ENCODE measurements around the gene XYLT1.

The XYLT1 gene

DNA sequence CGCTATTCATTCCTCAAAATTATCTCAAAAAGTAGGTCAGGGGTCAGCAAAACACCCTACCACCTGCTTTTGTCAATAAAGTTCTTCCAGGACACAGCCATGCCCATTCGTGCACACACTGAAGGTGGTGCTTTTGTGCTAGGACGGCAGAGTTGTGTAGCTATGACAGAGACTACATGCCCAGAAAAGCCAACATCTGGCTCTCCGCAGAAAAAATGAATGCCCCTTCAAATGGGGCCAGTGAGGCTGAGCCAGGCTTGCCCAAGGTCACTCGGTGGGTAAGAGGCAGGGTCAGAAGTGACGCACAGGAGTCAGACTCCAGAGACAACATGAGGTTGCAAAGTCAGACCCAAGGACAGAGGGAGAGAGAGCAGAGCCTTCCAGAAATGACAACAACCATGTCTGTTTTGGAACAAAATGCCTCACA, 200.1 kb downstream of the XYLT1 start:
- no peak for DNase-seq (ENCODE audit: low read depth in 1 of 2, low spot score in 1 of 2)
- TF ChIP-seq JUND (IDR thresholded peaks at IDR 0.05; ENCODE audit: low read depth), result no peak
- in situ Hi-C loops (cut with HindIII; ENCODE audit: low pct_unique_long_range_greater_than_20kb, low sequenced_read_pairs), result no loop called here

GRCh38 chr16:17270111-17270510, 200.6 kb downstream of the XYLT1 start:
- no peak for DNase-seq (ENCODE audit: low read depth in 1 of 2, low spot score in 1 of 2)
- in situ Hi-C loops (cut with HindIII; ENCODE audit: low pct_unique_long_range_greater_than_20kb, low sequenced_read_pairs), result no loop called here
- TF ChIP-seq JUND (IDR thresholded peaks at IDR 0.05; ENCODE audit: low read depth), result no peak

- DNase-seq (ENCODE audit: low read depth in 1 of 2, low spot score in 1 of 2), result no peak
- TF ChIP-seq JUND (IDR thresholded peaks at IDR 0.05; ENCODE audit: low read depth), result no peak
Measured at GRCh38 chr16:17269439-17269838, 201.3 kb downstream of the XYLT1 start.

GRCh38 chr16:17266608-17267313, 204.0 kb downstream of the XYLT1 start:
- no peak for TF ChIP-seq JUND (IDR thresholded peaks at IDR 0.05; ENCODE audit: low read depth)
- DNase-seq (ENCODE audit: low read depth in 1 of 2, low spot score in 1 of 2), result no peak
- in situ Hi-C loops (cut with HindIII; ENCODE audit: low pct_unique_long_range_greater_than_20kb, low sequenced_read_pairs), result no loop called here

More at GRCh38 chr16:17269439-17269838, 201.3 kb downstream of the XYLT1 start:
- in situ Hi-C loops (cut with HindIII; ENCODE audit: low pct_unique_long_range_greater_than_20kb, low sequenced_read_pairs), result no loop called here

DNA sequence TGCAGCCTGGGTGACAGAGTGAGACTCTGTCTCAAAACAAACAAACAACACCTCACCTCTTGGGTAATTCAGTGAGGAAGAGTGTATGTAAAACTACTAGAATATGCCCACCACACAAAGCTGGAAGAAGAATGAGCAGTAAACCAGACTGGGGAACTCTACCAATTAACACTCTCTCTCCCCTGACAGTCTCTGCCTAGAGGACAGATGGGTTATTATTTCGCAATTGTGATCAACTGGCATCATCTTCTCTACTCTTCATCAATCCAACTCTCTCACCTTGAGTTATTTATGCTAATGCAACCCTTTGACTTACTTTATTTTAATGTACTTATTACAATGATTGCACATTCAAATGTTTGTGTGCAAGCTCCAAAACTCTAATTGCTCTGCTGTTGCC, 205.6 kb downstream of the XYLT1 start:
- TF ChIP-seq JUND (IDR thresholded peaks at IDR 0.05; ENCODE audit: low read depth), result no peak
- in situ Hi-C loops (cut with HindIII; ENCODE audit: low pct_unique_long_range_greater_than_20kb, low sequenced_read_pairs), result no loop called here
- DNase-seq (ENCODE audit: low read depth in 1 of 2, low spot score in 1 of 2), result no peak

GRCh38 chr16:17261197-17261858, 209.4 kb downstream of the XYLT1 start:
- in situ Hi-C loops (cut with HindIII; ENCODE audit: low pct_unique_long_range_greater_than_20kb, low sequenced_read_pairs), result no loop called here
- TF ChIP-seq JUND (IDR thresholded peaks at IDR 0.05; ENCODE audit: low read depth), result no peak
- DNase-seq (ENCODE audit: low read depth in 1 of 2, low spot score in 1 of 2), result peak in 1 of 2 experiments; percentile 28

DNA sequence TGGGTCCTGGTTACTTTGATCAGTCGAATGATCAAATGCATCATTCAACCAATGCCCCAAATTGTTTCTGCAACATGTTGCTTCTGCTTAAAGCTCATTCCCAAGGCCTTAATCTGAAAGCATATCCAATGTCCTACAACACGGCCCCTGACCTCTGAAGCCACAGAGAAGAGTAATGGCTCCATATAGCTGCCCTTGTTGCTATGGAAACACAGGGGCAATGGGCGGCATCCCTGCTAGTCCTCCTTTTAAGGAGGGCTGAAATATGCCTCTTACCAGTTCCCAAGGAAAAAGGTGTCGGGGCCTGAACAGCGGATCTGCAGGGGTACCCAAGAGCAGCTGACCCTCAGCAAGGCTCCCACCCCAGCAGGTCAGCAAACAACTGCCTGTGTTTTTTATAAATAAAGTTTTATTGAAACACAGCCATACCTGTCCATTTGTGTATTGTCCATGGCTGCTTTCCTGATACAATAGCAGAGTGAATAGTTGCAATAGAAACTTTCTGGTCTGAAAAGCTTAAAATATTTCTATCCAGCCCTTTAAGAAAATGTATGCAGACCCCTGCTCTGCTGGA, 210.4 kb downstream of the XYLT1 start:
- DNase-seq (ENCODE audit: low read depth in 1 of 2, low spot score in 1 of 2), result no peak
- in situ Hi-C loops (cut with HindIII; ENCODE audit: low pct_unique_long_range_greater_than_20kb, low sequenced_read_pairs), result no loop called here
- TF ChIP-seq JUND (IDR thresholded peaks at IDR 0.05; ENCODE audit: low read depth), result no peak

DNA sequence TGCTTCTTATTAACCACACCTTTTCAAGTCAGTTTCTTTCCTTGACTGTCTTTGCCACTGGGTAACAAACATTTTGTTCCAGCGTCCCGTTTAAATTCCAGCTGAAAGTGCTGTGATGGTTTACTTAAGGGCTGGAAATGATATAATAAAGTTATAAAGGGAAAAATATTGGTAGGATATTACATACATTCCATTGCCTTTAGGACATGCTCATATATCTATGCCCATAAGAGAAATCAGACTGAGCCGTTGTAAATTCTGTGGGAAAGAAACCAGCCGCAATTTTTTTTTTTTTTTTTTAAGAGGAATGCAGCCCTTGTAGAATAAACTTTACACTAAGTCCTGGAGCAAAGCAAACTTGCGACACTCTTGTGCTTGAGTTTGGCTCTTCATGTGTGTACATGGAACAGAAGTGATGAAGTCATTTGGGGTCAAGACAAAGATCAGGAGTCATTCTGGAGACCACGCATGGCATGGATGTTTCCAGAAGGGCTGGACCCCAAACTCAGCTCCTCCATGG, 210.9 kb downstream of the XYLT1 start:
- in situ Hi-C loops (cut with HindIII; ENCODE audit: low pct_unique_long_range_greater_than_20kb, low sequenced_read_pairs), result no loop called here

DNA sequence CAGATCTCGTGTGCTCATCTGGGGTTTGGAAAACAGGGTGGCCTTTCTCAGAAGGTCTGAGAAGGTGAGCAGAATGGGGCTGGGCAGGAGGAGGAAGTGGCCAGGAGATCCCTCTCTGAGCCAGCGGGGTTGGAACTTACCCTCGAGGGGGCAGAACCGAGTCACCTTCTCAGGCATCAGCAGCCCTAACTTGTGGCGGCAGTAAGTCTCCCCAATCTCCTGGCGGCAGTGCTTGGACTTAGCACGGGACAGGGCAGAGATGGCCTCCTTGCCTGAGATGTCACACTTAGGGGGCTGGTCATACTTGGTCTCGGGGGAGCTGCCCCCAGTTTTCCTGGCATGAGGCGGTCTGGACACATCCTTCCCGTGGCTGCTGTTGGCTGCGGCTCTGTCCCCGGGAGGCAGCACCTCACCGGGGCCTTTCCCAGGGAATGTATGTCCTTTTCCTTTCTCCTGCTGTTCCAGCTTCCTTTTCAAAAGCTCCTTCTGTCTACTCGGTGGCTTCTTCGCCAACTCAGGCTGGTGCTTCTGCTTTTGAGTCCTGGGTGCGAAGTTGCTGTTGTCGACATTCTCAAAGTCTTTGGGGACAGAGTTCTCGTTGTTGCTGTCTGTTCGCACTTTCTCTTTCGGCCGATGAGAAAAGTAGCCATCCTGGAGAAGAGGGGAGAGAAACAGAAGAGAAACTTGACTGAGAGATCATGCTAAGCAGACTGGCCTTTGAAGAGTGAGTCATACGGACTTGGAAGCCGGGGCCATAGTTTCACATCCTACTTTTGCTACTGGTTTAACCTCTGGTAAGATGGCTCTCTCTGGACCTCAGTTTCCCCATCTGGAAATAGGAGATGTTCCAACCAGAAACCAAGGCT, 211.7 kb downstream of the XYLT1 start:
- in situ Hi-C loops (cut with HindIII; ENCODE audit: low pct_unique_long_range_greater_than_20kb, low sequenced_read_pairs), result no loop called here
- peak in 1 of 2 experiments; percentile 30 for DNase-seq (ENCODE audit: low read depth in 1 of 2, low spot score in 1 of 2)
- TF ChIP-seq JUND (IDR thresholded peaks at IDR 0.05; ENCODE audit: low read depth), result no peak

More for the DNA sequence above, 210.9 kb downstream of the XYLT1 start:
- no peak for DNase-seq (ENCODE audit: low read depth in 1 of 2, low spot score in 1 of 2)
- TF ChIP-seq JUND (IDR thresholded peaks at IDR 0.05; ENCODE audit: low read depth), result no peak

GRCh38 chr16:17258077-17258599, 212.6 kb downstream of the XYLT1 start:
- no peak for TF ChIP-seq JUND (IDR thresholded peaks at IDR 0.05; ENCODE audit: low read depth)
- in situ Hi-C loops (cut with HindIII; ENCODE audit: low pct_unique_long_range_greater_than_20kb, low sequenced_read_pairs), result no loop called here
- DNase-seq (ENCODE audit: low read depth in 1 of 2, low spot score in 1 of 2), result no peak

GRCh38 chr16:17257426-17258023, 213.2 kb downstream of the XYLT1 start:
- no peak for DNase-seq (ENCODE audit: low read depth in 1 of 2, low spot score in 1 of 2)
- TF ChIP-seq JUND (IDR thresholded peaks at IDR 0.05; ENCODE audit: low read depth), result no peak
- in situ Hi-C loops (cut with HindIII; ENCODE audit: low pct_unique_long_range_greater_than_20kb, low sequenced_read_pairs), result no loop called here

GRCh38 chr16:17252701-17253100, 218.1 kb downstream of the XYLT1 start:
- in situ Hi-C loops (cut with HindIII; ENCODE audit: low pct_unique_long_range_greater_than_20kb, low sequenced_read_pairs), result no loop called here
- no peak for DNase-seq (ENCODE audit: low read depth in 1 of 2, low spot score in 1 of 2)
- TF ChIP-seq JUND (IDR thresholded peaks at IDR 0.05; ENCODE audit: low read depth), result no peak
